Ovary (tissue), 3 donors: Measurements from ENCODE around the gene TGFB1I1.

Experiments
- EP300 ChIP-seq: sonication (generic); formaldehyde crosslinking; IDR thresholded peaks from one replicate; pipeline ENCODE4 v1.6.1; 2017; ENCODE audit warnings: antibody characterized with exemption
- POLR2A ChIP-seq: fragments of 450-650 bp; IDR thresholded peaks from one replicate; pipeline ENCODE4 v1.6.1; 2017; ENCODE audit warnings: antibody characterized with exemption, mild to moderate bottlenecking, moderate library complexity
- TF ChIP-seq, protein P1 (sequence below), 3 donors: fragments of 450-650 bp in 2 of 3; fragments of 200-600 bp in 1 of 3; IDR thresholded peaks; one replicate each; pipeline versions ENCODE4 v1.5.1 to v1.8.0; 2016 to 2022; ENCODE audit warnings: antibody characterized with exemption in 3 of 3, mild to moderate bottlenecking in 1 of 3
- donor health status: DM: no; HTN: no; CAD: no.

DNA sequence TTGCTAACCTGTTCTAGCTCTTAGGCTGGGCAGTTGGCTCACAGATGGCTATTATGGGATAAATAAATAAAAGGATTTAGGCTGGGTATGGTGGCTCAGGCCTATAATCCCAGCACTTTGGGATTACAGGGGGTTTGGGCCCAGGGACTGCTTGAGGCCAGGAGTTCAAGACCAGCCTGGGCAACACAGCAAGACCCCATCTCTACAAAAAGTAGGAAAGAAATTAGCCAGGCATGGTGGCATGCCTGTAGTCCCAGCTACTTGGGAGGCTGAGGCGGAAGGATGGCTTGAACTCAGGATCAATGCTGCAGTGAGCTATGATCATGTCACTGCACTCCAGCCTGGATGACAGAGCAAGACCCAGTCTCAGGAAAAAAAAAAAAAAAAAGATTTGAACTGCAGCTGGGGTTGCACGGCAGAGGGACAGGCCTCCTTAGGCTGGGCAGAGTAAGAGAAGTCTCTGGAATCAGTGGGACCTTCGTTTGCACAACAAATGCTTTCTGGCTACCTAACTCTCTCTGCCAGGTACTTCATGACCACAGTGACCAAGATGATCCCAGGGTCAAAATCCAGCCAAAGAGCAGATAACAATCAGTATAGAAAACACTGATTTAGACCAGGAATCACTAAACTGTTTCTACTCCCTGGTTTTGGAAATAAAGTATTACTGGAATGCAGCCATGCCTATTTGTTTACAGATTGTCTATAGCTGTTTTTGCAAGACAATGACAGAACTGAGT is 29.4 kb downstream of the TGFB1I1 start:
- TF ChIP-seq POLR2A (no peak), EP300 (no peak)
- TF ChIP-seq, protein P1, sequence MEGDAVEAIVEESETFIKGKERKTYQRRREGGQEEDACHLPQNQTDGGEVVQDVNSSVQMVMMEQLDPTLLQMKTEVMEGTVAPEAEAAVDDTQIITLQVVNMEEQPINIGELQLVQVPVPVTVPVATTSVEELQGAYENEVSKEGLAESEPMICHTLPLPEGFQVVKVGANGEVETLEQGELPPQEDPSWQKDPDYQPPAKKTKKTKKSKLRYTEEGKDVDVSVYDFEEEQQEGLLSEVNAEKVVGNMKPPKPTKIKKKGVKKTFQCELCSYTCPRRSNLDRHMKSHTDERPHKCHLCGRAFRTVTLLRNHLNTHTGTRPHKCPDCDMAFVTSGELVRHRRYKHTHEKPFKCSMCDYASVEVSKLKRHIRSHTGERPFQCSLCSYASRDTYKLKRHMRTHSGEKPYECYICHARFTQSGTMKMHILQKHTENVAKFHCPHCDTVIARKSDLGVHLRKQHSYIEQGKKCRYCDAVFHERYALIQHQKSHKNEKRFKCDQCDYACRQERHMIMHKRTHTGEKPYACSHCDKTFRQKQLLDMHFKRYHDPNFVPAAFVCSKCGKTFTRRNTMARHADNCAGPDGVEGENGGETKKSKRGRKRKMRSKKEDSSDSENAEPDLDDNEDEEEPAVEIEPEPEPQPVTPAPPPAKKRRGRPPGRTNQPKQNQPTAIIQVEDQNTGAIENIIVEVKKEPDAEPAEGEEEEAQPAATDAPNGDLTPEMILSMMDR (IDR thresholded peaks at IDR 0.05), result no peak
